ENCODE results near the gene IFIT1.

DNA sequence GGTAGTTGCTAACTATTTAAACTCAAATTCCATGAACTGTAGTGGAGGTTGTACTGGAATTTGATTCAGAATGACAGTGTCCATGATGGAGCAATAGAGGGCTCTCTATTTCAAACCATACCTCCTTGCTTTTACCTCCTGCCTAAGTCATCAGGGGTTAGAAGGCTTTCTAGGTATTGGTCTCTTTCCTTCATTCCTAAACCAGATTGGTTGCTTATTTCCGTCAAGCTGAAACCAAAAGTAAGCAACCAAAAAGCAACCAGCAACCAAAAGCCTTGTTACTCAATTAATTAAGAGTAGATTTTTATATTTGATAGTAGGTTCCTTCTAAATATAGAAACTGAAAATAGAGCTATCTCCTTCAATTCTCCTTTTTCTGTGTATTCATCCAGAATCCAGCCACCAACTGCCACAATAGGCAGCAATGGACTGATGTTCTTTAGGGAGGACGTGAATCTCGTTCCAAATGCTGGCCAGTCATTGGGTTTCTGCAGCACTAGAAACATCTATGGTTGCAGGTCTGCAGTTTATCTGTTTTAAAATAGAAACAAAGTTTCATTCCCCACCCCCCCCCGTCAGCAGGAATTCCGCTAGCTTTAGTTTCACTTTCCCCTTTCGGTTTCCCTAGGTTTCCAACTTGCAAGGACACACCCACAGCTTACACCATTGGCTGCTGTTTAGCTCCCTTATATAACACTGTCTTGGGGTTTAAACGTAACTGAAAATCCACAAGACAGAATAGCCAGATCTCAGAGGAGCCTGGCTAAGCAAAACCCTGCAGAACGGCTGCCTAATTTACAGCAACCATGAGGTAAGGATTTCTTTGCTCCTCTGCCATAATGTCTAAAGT is at the start of gene IFIT1:
- no peak for TF ChIP-seq ESRRA (IDR thresholded peaks at IDR 0.05; ENCODE audit: borderline replicate concordance, low read depth)
- no peak for TF ChIP-seq NRF1 (conservative IDR thresholded peaks at IDR 0.05 in 1 of 2, IDR thresholded peaks at IDR 0.05 in 1 of 2)
- no peak for TF ChIP-seq PTBP1 (IDR thresholded peaks at IDR 0.05; ENCODE audit: low read depth, low read length)
- TF ChIP-seq GABPA (tag; conservative IDR thresholded peaks at IDR 0.05; ENCODE audit: low read depth): no peak
- TF ChIP-seq RFX7 (CRISPR knock-in tag; IDR thresholded peaks at IDR 0.05): no peak
- no peak for TF ChIP-seq NFXL1 (CRISPR knock-in tag; IDR thresholded peaks at IDR 0.05)
- TF ChIP-seq TAF1 (IDR thresholded peaks at IDR 0.05; ENCODE audit: control insufficient read depth, extremely low read depth, insufficient read depth, low read length, severe bottlenecking): no peak
- TF ChIP-seq, protein P1, sequence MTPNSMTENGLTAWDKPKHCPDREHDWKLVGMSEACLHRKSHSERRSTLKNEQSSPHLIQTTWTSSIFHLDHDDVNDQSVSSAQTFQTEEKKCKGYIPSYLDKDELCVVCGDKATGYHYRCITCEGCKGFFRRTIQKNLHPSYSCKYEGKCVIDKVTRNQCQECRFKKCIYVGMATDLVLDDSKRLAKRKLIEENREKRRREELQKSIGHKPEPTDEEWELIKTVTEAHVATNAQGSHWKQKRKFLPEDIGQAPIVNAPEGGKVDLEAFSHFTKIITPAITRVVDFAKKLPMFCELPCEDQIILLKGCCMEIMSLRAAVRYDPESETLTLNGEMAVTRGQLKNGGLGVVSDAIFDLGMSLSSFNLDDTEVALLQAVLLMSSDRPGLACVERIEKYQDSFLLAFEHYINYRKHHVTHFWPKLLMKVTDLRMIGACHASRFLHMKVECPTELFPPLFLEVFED (CRISPR knock-in tag; conservative IDR thresholded peaks at IDR 0.05): no peak
- TF ChIP-seq, protein P2, sequence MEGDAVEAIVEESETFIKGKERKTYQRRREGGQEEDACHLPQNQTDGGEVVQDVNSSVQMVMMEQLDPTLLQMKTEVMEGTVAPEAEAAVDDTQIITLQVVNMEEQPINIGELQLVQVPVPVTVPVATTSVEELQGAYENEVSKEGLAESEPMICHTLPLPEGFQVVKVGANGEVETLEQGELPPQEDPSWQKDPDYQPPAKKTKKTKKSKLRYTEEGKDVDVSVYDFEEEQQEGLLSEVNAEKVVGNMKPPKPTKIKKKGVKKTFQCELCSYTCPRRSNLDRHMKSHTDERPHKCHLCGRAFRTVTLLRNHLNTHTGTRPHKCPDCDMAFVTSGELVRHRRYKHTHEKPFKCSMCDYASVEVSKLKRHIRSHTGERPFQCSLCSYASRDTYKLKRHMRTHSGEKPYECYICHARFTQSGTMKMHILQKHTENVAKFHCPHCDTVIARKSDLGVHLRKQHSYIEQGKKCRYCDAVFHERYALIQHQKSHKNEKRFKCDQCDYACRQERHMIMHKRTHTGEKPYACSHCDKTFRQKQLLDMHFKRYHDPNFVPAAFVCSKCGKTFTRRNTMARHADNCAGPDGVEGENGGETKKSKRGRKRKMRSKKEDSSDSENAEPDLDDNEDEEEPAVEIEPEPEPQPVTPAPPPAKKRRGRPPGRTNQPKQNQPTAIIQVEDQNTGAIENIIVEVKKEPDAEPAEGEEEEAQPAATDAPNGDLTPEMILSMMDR (IDR thresholded peaks at IDR 0.05 in 2 of 3, conservative IDR thresholded peaks at IDR 0.05 in 1 of 3; ENCODE audit: insufficient read depth in 2 of 3, low read depth in 1 of 3, low read length in 3 of 3): no peak
- TF ChIP-seq, protein P3, sequence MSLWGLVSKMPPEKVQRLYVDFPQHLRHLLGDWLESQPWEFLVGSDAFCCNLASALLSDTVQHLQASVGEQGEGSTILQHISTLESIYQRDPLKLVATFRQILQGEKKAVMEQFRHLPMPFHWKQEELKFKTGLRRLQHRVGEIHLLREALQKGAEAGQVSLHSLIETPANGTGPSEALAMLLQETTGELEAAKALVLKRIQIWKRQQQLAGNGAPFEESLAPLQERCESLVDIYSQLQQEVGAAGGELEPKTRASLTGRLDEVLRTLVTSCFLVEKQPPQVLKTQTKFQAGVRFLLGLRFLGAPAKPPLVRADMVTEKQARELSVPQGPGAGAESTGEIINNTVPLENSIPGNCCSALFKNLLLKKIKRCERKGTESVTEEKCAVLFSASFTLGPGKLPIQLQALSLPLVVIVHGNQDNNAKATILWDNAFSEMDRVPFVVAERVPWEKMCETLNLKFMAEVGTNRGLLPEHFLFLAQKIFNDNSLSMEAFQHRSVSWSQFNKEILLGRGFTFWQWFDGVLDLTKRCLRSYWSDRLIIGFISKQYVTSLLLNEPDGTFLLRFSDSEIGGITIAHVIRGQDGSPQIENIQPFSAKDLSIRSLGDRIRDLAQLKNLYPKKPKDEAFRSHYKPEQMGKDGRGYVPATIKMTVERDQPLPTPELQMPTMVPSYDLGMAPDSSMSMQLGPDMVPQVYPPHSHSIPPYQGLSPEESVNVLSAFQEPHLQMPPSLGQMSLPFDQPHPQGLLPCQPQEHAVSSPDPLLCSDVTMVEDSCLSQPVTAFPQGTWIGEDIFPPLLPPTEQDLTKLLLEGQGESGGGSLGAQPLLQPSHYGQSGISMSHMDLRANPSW (CRISPR knock-in tag; IDR thresholded peaks at IDR 0.05): no peak
- no peak for TF ChIP-seq DIDO1 (tag; IDR thresholded peaks at IDR 0.05; ENCODE audit: low read depth)
